Kidney epithelial cell (primary cell): ENCODE data around the gene SLC11A1. TPM values are rescaled to one million over a fixed set of nuclear protein-coding genes. Genes with fewer than 3 reads are reported as not detected.

Experiments used
- DNase-seq: peaks from one replicate; pipeline ENCODE4 v3.0.0-alpha.2; 2010; ENCODE audit warnings: low read depth
- H3K27me3 ChIP-seq: 2 replicates; pipeline ENCODE4 v1.6.0; 2011; ENCODE audit warnings: low read length; ENCODE audit not compliant: control insufficient read depth, insufficient read depth
- H3K36me3 ChIP-seq: 2 replicates; pipeline ENCODE4 v1.5.1; 2011; ENCODE audit warnings: low read length; ENCODE audit not compliant: control insufficient read depth, insufficient read depth
- H3K4me3 ChIP-seq: 2 replicates; pipeline ENCODE4 v1.5.1; 2011; ENCODE audit warnings: low read depth, mild to moderate bottlenecking, control low read depth, low read length
- CTCF ChIP-seq: IDR thresholded peaks from 2 replicates; pipeline ENCODE4 v1.5.1; 2011; ENCODE audit warnings: mild to moderate bottlenecking, moderate library complexity, low read length, control low read depth, inconsistent platforms; ENCODE audit not compliant: insufficient read depth, poor library complexity, severe bottlenecking
- total RNA-seq: library from RNA; depleted of rRNA; stranded (reverse); fragments of >200 nt; gene quantifications from 2 replicates; pipeline ENCODE4 v1.2.3, GENCODE V29; 2015

The SLC11A1 gene
- total RNA-seq, 1 donor from 2014 or later: 0.21 TPM

DNA sequence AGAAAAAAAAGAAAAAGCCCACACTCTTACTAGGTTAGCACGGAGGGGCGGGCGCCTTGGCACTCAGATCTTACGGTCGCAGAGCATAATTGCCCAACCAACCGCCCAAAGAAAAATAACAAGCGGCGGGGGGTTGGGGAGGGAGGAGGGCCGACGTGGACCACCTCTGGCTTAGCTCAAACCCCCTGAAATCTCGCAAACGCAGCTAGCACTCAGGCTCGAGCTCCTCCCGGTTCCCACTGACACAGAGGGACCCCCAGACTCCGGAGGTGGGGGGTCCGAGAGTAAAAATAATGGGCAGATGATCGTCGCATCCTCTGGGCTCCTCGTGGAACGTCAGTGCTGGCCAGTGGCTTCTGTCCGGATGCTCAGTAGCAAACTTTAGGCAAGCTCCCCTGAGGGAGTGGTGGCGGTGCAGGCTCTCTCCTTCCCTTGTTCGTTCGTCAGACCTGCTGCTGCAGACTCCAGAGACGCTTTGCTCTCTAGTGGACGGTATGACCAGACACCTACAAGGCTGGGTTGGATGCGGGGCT is 13.4 kb upstream of the SLC11A1 start:
- Histone ChIP-seq H3K36me3 (no peaks in the 10 kb centered on the region), H3K27me3 (no peaks in the 10 kb centered on the region), H3K4me3 (no peak overlapping the region)
- TF ChIP-seq CTCF: no peak
- DNase-seq: no peak

DNA sequence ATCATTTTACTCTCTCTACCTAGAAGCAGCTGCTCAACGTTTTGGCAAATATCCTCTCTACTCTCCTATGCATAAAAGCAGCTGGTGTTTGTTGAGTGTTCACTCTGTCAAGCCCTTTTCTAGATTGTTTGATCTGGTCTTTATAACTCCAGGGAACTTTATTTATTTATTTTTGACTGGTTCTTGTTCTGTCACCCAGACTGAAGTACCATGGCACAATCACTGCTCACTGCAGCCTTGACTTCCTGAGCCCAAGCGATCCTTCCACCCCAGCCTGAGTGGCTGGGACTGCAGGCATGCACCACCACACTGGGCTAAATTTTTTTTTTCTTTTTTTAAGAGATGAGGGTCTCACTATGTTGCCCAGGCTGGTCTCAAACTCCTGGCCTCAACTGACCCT is 12.7 kb upstream of the SLC11A1 start:
- Histone ChIP-seq H3K27me3 (no peaks in the 10 kb centered on the region), H3K36me3 (no peaks in the 10 kb centered on the region), H3K4me3 (no peak overlapping the region)
- TF ChIP-seq CTCF: no peak
- DNase-seq: no peak

DNA sequence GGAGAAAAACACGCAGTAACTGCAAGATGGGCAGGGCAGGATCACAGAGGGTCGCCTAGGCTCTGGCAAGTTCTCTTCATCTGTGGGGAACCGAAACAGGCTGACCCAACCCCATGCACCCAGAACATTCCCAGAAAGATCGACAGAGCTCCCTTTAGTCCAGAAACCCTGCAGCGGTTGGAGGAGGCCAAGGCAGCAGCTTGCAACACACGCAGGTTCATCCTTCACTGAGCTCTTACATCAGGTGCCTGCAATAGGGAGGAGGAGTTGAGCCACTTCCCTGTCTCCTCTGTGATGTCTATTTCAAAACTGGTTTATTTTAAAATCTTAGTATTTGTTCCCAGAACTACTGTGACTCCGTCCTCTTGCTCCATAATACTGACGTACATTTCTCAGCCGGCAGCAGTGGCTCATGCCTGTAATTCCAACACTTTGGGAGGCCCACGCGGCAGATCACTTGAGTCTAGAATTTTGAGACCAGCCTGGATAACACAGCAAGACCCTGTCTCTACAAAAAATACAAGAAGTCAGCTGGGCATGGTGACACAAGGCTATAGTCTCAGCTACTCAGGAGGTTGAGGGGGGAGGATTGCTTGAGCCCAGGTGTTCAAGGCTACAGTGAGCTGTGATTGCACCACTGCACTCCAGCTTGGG is 11.5 kb upstream of the SLC11A1 start:
- DNase-seq: no peak
- no peaks in the 10 kb centered on the region for H3K36me3 ChIP-seq
- H3K27me3 ChIP-seq: no peaks in the 10 kb centered on the region
- H3K4me3 ChIP-seq: no peak overlapping the region
- no peak for TF ChIP-seq CTCF

- TF ChIP-seq CTCF: no peak
- DNase-seq: no peak
- Histone ChIP-seq H3K27me3 (no peaks in the 10 kb centered on the region), H3K4me3 (no peak overlapping the region), H3K36me3 (no peaks in the 10 kb centered on the region)
These were observed 10.1 kb upstream of the SLC11A1 start for GRCh38 chr2:218371983-218372350.

GRCh38 chr2:218374795-218375194 is 7.3 kb upstream of the SLC11A1 start:
- H3K36me3 ChIP-seq: no peaks in the 10 kb centered on the region
- no peak for TF ChIP-seq CTCF
- no peaks in the 10 kb centered on the region for H3K27me3 ChIP-seq
- H3K4me3 ChIP-seq: no peak overlapping the region
- no peak for DNase-seq

DNA sequence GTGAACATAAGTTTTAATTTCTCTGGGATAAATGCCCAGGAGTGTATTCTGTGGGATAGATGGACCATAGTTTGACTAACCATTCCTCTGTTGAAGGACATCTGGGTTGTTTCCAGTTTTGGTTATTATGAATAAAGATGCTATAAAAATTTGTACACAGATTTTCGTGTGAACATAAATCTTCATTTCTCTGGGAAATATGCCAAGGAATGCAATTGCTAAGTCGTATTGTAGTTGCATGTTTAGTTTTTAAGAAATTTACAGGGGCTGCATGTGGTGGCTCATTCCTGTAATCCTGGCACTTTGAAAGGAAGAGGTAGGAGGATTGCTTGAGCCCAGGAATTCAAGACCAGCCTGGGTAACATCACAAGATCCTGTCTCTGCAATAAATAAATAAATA is 6.9 kb upstream of the SLC11A1 start:
- DNase-seq: no peak
- Histone ChIP-seq H3K4me3 (no peak overlapping the region), H3K27me3 (no peaks in the 10 kb centered on the region), H3K36me3 (no peaks in the 10 kb centered on the region)
- no peak for TF ChIP-seq CTCF
